C4-2B (cell line): ENCODE measurements around the gene YLPM1.

Experiments
- H3K27ac ChIP-seq: fragments of 450-650 bp; 2 replicates; pipeline ENCODE4 v1.5.1; 2017
- CTCF ChIP-seq: fragments of 450-650 bp; conservative IDR thresholded peaks from 2 replicates; pipeline ENCODE4 v1.5.1; 2017; ENCODE audit warnings: mild to moderate bottlenecking
- ZFX ChIP-seq: fragments of 450-650 bp; IDR thresholded peaks from 2 replicates; pipeline ENCODE4 v1.6.1; 2017

YLPM1 gene

GRCh38 chr14:74879427-74880182 lies 116.5 kb downstream of the YLPM1 start:
- no peak overlapping the region for H3K27ac ChIP-seq
- no peak for TF ChIP-seq ZFX
- no peak for TF ChIP-seq CTCF

- peak within 1 kb of the TSS; percentile 85 for H3K27ac ChIP-seq
- TF ChIP-seq CTCF (no peak), ZFX (no peak)
Observed at GRCh38 chr14:74881431-74882102, 118.5 kb downstream of the YLPM1 start, which contains the start of gene DLST. DLST (plus strand) TSS chr14:74881916; CDS start chr14:74881954, 38 bp downstream.

DNA sequence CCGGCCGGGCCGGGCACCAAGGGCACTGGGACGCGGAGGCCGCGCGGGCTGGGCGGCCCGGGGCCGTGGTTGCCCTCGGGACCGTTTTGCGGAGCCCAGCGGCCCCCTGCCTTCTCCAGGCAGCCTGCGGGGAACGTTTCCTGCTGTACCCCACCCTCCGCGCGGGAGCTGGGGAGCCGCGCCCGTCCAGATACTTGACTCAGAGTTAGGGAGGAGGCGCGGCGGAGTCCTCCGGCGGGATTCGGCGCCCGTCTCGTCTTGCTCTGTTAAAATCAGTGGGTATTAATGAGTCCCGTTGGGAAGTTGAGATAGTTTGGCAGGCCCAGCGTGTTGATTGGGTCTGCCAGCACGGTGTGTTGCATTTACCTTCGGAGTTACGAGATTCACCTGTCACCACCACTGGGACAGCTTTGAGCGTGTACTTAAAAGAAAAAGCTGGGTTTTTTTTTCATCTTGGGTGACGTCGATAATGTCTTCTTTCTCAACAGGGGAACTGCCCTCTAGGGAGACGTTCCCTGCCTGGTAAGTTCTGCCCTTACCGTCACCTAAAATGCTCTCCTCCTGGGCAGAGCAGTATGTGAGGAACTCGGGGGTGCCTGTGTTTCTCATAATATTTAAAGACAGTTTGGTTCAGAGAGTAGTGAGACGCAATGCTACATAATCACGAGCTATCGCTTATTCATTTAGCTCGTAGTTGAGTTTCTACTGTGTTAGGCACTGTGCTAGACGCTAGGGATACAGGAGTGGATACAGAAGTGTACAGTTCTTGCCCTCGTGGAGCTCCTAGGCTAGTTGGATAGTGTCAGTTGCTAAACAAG lies 119.2 kb downstream of the YLPM1 start:
- TF ChIP-seq CTCF, result no peak
- TF ChIP-seq ZFX, result peak; percentile 97
- peak overlapping the region; percentile 85 for H3K27ac ChIP-seq
